Esophagus squamous epithelium (tissue), 4 donors: ENCODE results near the gene CH25H.

ENCODE experiments used
- CTCF ChIP-seq, 6 experiments: fragments of 450-650 bp in 4 of 6; fragments of 200-600 bp in 2 of 6; sonication (generic) in 2 of 6; IDR thresholded peaks; one replicate each; pipeline ENCODE4 v1.5.1; 2016 to 2019; ENCODE audit warnings: antibody characterized with exemption in 6 of 6, mild to moderate bottlenecking in 4 of 6, moderate library complexity in 4 of 6
- POLR2A ChIP-seq, 4 donors: fragments of 450-650 bp; IDR thresholded peaks; one replicate each; pipeline ENCODE4 v1.6.1; 2017; ENCODE audit warnings: antibody characterized with exemption in 4 of 4, mild to moderate bottlenecking in 4 of 4, moderate library complexity in 3 of 4

- no peak for TF ChIP-seq CTCF (IDR thresholded peaks at IDR 0.05)
- TF ChIP-seq POLR2A (IDR thresholded peaks at IDR 0.05) = no peak
These were observed 17.8 kb downstream of the CH25H start for GRCh38 chr10:89189211-89189734.
